Activated B cell treated with CpG ODN at 0.5 μM for 24 hours (primary cell): ENCODE data around the gene JMJD1C. TPM values are rescaled to one million over a fixed set of nuclear protein-coding genes. Genes with fewer than 3 reads are reported as not detected.
"Not testable (repeated sequence)": the region's sequence is repeated elsewhere in the genome, so short reads cannot be mapped to it uniquely, and the experiment has no call there.

Source experiments
- ATAC-seq: fragments of 200-7000 bp; cut with Tn5 transposase; one replicate; pipeline ENCODE4 v1.10.0; 2021; ENCODE audit warnings: low read depth, mild to moderate bottlenecking, moderate library complexity
- CTCF ChIA-PET: fragments of 350-600 bp; sonication (Branson Sonifier 250); formaldehyde crosslinking; loops from one replicate; lab custom pipeline; 2021; ENCODE audit warnings: antibody characterized with exemption; lab: Charles Lee
- POLR2A ChIA-PET: fragments of 350-600 bp; sonication (Branson Sonifier 250); formaldehyde crosslinking; loops from one replicate; lab custom pipeline; 2021; ENCODE audit warnings: antibody characterized with exemption; lab: Charles Lee
- DNase-seq: peaks from one replicate; pipeline ENCODE4 v3.0.0; 2022
- H3K27ac Mint-ChIP-seq: one replicate; pipeline ENCODE4 v1.8.0; 2020; ENCODE audit warnings: mixed read lengths
- H3K27me3 Mint-ChIP-seq: one replicate; pipeline ENCODE4 v1.8.0; 2021; ENCODE audit warnings: mixed read lengths
- H3K36me3 Mint-ChIP-seq: one replicate; pipeline ENCODE4 v1.8.0; 2021; ENCODE audit warnings: low read depth, mixed read lengths
- H3K4me1 Mint-ChIP-seq: one replicate; pipeline ENCODE4 v1.8.0; 2021; ENCODE audit warnings: mixed read lengths
- H3K4me3 Mint-ChIP-seq: one replicate; pipeline ENCODE4 v1.8.0; 2020; ENCODE audit warnings: mild to moderate bottlenecking, mixed read lengths
- H3K9me3 Mint-ChIP-seq: one replicate; pipeline ENCODE4 v1.8.0; 2020; ENCODE audit warnings: mixed read lengths
- CTCF ChIP-seq: fragments of 200-600 bp; IDR thresholded peaks from one replicate; pipeline ENCODE4 v1.8.0; 2022; ENCODE audit warnings: antibody characterized with exemption, mild to moderate bottlenecking
- intact Hi-C: fragments of 100-400 bp; cut with micrococcal nuclease; formaldehyde crosslinking; loops from one replicate; pipeline ENCODE4 v1.15.1; 2024
- total RNA-seq: library from RNA; stranded (reverse); gene quantifications from 2 replicates; pipeline ENCODE4 v1.2.3, GENCODE V29; 2022

Gene JMJD1C
- total RNA-seq, 1 donor from 2014 or later: 176 TPM

- no peak for TF ChIP-seq CTCF
- POLR2A ChIA-PET: no interaction called here
Observed at GRCh38 chr10:63294781-63295180, 171.0 kb downstream of the JMJD1C start.

GRCh38 chr10:63292847-63293246, 172.9 kb downstream of the JMJD1C start:
- CTCF ChIA-PET, DNase-seq, H3K9me3 Mint-ChIP-seq, H3K27me3 Mint-ChIP-seq, H3K36me3 Mint-ChIP-seq, H3K27ac Mint-ChIP-seq, ATAC-seq, H3K4me1 Mint-ChIP-seq, intact Hi-C loops, H3K4me3 Mint-ChIP-seq: not testable (repeated sequence)
- POLR2A ChIA-PET: interaction anchor here (0.6 kb wide), 1 partner anchor 10 kb away, joined by 3 read pairs; no protein-coding TSS in a partner anchor

More at GRCh38 chr10:63294781-63295180, 171.0 kb downstream of the JMJD1C start:
- CTCF ChIA-PET: no interaction called here
- Mint-ChIP-seq H3K4me3 (no peak overlapping the region), H3K9me3 (no peaks in the 10 kb centered on the region), H3K4me1 (no peaks in the 10 kb centered on the region), H3K27ac (no peak overlapping the region), H3K27me3 (no peaks in the 10 kb centered on the region), H3K36me3 (no peaks in the 10 kb centered on the region)
- intact Hi-C loops: no loop called here
- DNase-seq (no peak), ATAC-seq (no peak)

GRCh38 chr10:63288170-63288569, 177.6 kb downstream of the JMJD1C start:
- no peaks in the 10 kb centered on the region for H3K36me3 Mint-ChIP-seq
- H3K27ac Mint-ChIP-seq: no peak overlapping the region
- POLR2A ChIA-PET: interaction anchor here (2.4 kb wide), 1 partner anchor 19 kb away, joined by 9 read pairs; no protein-coding TSS in a partner anchor

GRCh38 chr10:63286754-63287264, 179.0 kb downstream of the JMJD1C start:
- Mint-ChIP-seq H3K27ac (peak overlapping the region; percentile 68), H3K27me3 (no peaks in the 10 kb centered on the region), H3K4me3 (no peak overlapping the region), H3K36me3 (no peaks in the 10 kb centered on the region), H3K9me3 (no peaks in the 10 kb centered on the region), H3K4me1 (peaks cover 24% of the 10 kb centered on the region)
- intact Hi-C loops: no loop called here
- ChIA-PET POLR2A (interaction anchor here (2.4 kb wide), 1 partner anchor 18 kb away, joined by 9 read pairs; no protein-coding TSS in a partner anchor), CTCF (no interaction called here)
- ATAC-seq (peak; percentile 37), DNase-seq (no peak)
- no peak for TF ChIP-seq CTCF

More at GRCh38 chr10:63288170-63288569, 177.6 kb downstream of the JMJD1C start:
- CTCF ChIA-PET: no interaction called here
- Mint-ChIP-seq H3K27me3 (no peaks in the 10 kb centered on the region), H3K9me3 (no peaks in the 10 kb centered on the region), H3K4me3 (no peak overlapping the region), H3K4me1 (peaks cover 24% of the 10 kb centered on the region)
- no peak for DNase-seq
- intact Hi-C loops: no loop called here
- ATAC-seq: no peak
- TF ChIP-seq CTCF: no peak

- no peak for DNase-seq
- H3K36me3 Mint-ChIP-seq: no peaks in the 10 kb centered on the region
- peaks cover 24% of the 10 kb centered on the region for H3K4me1 Mint-ChIP-seq
- intact Hi-C loops: no loop called here
- ChIA-PET CTCF (no interaction called here), POLR2A (interaction anchor here (0.7 kb wide), 1 partner anchor 12 kb away, joined by 3 read pairs; no protein-coding TSS in a partner anchor)
- no peaks in the 10 kb centered on the region for H3K9me3 Mint-ChIP-seq
- no peak for TF ChIP-seq CTCF
- H3K27ac Mint-ChIP-seq: peak overlapping the region; percentile 68
- no peak for ATAC-seq
- no peak overlapping the region for H3K4me3 Mint-ChIP-seq
- H3K27me3 Mint-ChIP-seq: no peaks in the 10 kb centered on the region
Observed at GRCh38 chr10:63286340-63286739, 179.4 kb downstream of the JMJD1C start.

GRCh38 chr10:63283901-63284300, 181.9 kb downstream of the JMJD1C start:
- CTCF ChIA-PET: interaction anchor here (1.2 kb wide), 1 partner anchor 66 kb away, joined by 3 read pairs; no protein-coding TSS in a partner anchor
- H3K27me3 Mint-ChIP-seq, H3K4me3 Mint-ChIP-seq, intact Hi-C loops, DNase-seq, H3K9me3 Mint-ChIP-seq, ATAC-seq, H3K36me3 Mint-ChIP-seq, H3K27ac Mint-ChIP-seq, POLR2A ChIA-PET: not testable (repeated sequence)
- H3K4me1 Mint-ChIP-seq: peaks cover 24% of the 10 kb centered on the region
